NCI-H1694 (cell line): ENCODE data around the gene CYBC1.
A peak's percentile ranks its signal among the peaks of the same experiment; 100 is the strongest.
"Not testable (repeated sequence)": the region's sequence is repeated elsewhere in the genome, so short reads cannot be mapped to it uniquely, and the experiment has no call there.

Source experiments
- DNase-seq: peaks from one replicate; lab custom pipeline; 2025; lab: John Stamatoyannopoulos, UW

Gene CYBC1

GRCh38 chr17:82435103-82435502, 15.4 kb downstream of the CYBC1 start:
- no peak for DNase-seq

- no peak for DNase-seq
These were observed 16.4 kb downstream of the CYBC1 start for GRCh38 chr17:82434216-82434565.

GRCh38 chr17:82433560-82434215, 16.9 kb downstream of the CYBC1 start:
- no peak for DNase-seq

- no peak for DNase-seq
These were observed 18.5 kb downstream of the CYBC1 start for GRCh38 chr17:82432017-82432416.

GRCh38 chr17:82429824-82430223, 20.7 kb downstream of the CYBC1 start:
- no peak for DNase-seq

GRCh38 chr17:82428546-82428945, 22.0 kb downstream of the CYBC1 start:
- no peak for DNase-seq

GRCh38 chr17:82424863-82425159, 25.7 kb downstream of the CYBC1 start:
- no peak for DNase-seq

GRCh38 chr17:82424001-82424862, 26.3 kb downstream of the CYBC1 start:
- DNase-seq = peak; percentile 78

- DNase-seq = no peak
These were observed 31.0 kb downstream of the CYBC1 start for GRCh38 chr17:82419540-82419939.

GRCh38 chr17:82418001-82418986, 32.3 kb downstream of the CYBC1 start, which contains the start of the genes HEXD and OGFOD3:
Gene HEXD (plus strand): TSS chr17:82418347. CDS start chr17:82419800, 1,453 bp downstream.
Gene OGFOD3 (minus strand): TSS chr17:82418586. CDS start chr17:82418485, 101 bp downstream.
- DNase-seq = peak; percentile 31

GRCh38 chr17:82416771-82417170, 33.8 kb downstream of the CYBC1 start:
- DNase-seq = no peak

- no peak for DNase-seq
These were observed 34.3 kb downstream of the CYBC1 start for GRCh38 chr17:82416264-82416663.

GRCh38 chr17:82415786-82416185, 34.8 kb downstream of the CYBC1 start:
- no peak for DNase-seq

- DNase-seq = no peak
These were observed 35.2 kb downstream of the CYBC1 start for GRCh38 chr17:82415336-82415735.

GRCh38 chr17:82414548-82415281, 35.8 kb downstream of the CYBC1 start:
- DNase-seq = peak; percentile 84

- no peak for DNase-seq
These were observed 37.7 kb downstream of the CYBC1 start for GRCh38 chr17:82412535-82413520.

- not testable (repeated sequence) for DNase-seq
These were observed 38.5 kb downstream of the CYBC1 start for GRCh38 chr17:82412081-82412480.

GRCh38 chr17:82411396-82412053, 39.0 kb downstream of the CYBC1 start:
- no peak for DNase-seq

- DNase-seq = no peak
These were observed 40.4 kb downstream of the CYBC1 start for GRCh38 chr17:82410014-82410716.
